Measurements from ENCODE around the gene PDE2A.

- TF ChIP-seq CTCF (IDR thresholded peaks at IDR 0.05), result no peak
- TF ChIP-seq POLR2A (IDR thresholded peaks at IDR 0.05), result no peak
Observed at GRCh38 chr11:72702577-72703241, 28.5 kb upstream of the PDE2A start.
